A549 (cell line): Measurements from ENCODE around the gene KLHL2. TPM values are rescaled to one million over a fixed set of nuclear protein-coding genes. Genes with fewer than 3 reads are reported as not detected.

ENCODE experiments used
- ATAC-seq, 2 experiments: fragments of 200-7000 bp in 1 of 2; fragments of >200 bp in 1 of 2; cut with Nextera tagmentation in 1 of 2; cut with Tn5 transposase in 1 of 2; 3 replicates each; pipeline versions ENCODE4 v1.8.0 to v1.9.1; 2018 to 2020; ENCODE audit warnings: mild to moderate bottlenecking in 1 of 2, moderate library complexity in 1 of 2
- CTCF ChIA-PET: fragments of 300-600 bp; sonication (Branson Sonifier 250); formaldehyde crosslinking; extraction: SDS; loops from one replicate; lab custom pipeline; 2021; ENCODE audit warnings: antibody characterized with exemption, inconsistent platforms; lab: Yijun Ruan, JAX
- POLR2A ChIA-PET: fragments of 350-600 bp; formaldehyde crosslinking; extraction: SDS; loops from one replicate; lab custom pipeline; 2021; ENCODE audit warnings: antibody characterized with exemption, inconsistent platforms; lab: Yijun Ruan, JAX
- DNase-seq, 2 experiments: peaks; one replicate each; pipeline versions ENCODE4 v3.0.0 to v3.0.0-alpha.2; 2011 to 2016; ENCODE audit warnings: low read depth in 1 of 2, low spot score in 1 of 2
- FAIRE-seq: peaks from 2 replicates; lab custom pipeline; 2011; peaks lifted over from hg19 to GRCh38; lab: Jason Lieb, UNC
- H3K27ac ChIP-seq, 2 experiments: fragments of >200 bp; sonication (Bioruptor Twin); formaldehyde crosslinking; 3 replicates each; pipeline ENCODE4 v1.5.1; 2016 to 2017
- H3K4me1 ChIP-seq: fragments of >200 bp; sonication (Bioruptor Twin); formaldehyde crosslinking; 3 replicates; pipeline ENCODE4 v1.6.1; 2016
- H3K4me2 ChIP-seq: fragments of >200 bp; sonication (Bioruptor Twin); formaldehyde crosslinking; 3 replicates; pipeline ENCODE4 v1.6.1; 2016
- H3K4me3 ChIP-seq: fragments of >200 bp; sonication (Bioruptor Twin); formaldehyde crosslinking; 3 replicates; pipeline ENCODE4 v1.5.1; 2016
- H3K9me3 ChIP-seq: fragments of >200 bp; sonication (Bioruptor Twin); formaldehyde crosslinking; 3 replicates; pipeline ENCODE4 v1.6.1; 2016
- CBX8 ChIP-seq: fragments of 200-600 bp; sonication (generic); IDR thresholded peaks from 2 replicates; pipeline ENCODE4 v1.6.1; 2016
- CHD2 ChIP-seq: fragments of 150-350 bp; IDR thresholded peaks from 2 replicates; pipeline ENCODE4 v1.6.1; 2014; ENCODE audit warnings: low read length; ENCODE audit not compliant: partially characterized antibody
- CHD4 ChIP-seq: fragments of 200-600 bp; sonication (generic); IDR thresholded peaks from 2 replicates; pipeline ENCODE4 v1.6.1; 2016; ENCODE audit warnings: antibody characterized with exemption, mild to moderate bottlenecking, borderline replicate concordance
- EP300 ChIP-seq, 2 experiments: fragments of >200 bp; sonication (Bioruptor Twin); formaldehyde crosslinking; IDR thresholded peaks; 2 replicates in 1 of 2; 3 replicates in 1 of 2; pipeline ENCODE4 v1.6.1; 2016 to 2017
- ESRRA ChIP-seq: fragments of 150-350 bp; IDR thresholded peaks from 2 replicates; pipeline ENCODE4 v1.6.1; 2014; ENCODE audit warnings: mild to moderate bottlenecking, low read length, borderline replicate concordance
- FOSB ChIP-seq: fragments of 250-450 bp; sonication (Bioruptor Pico); IDR thresholded peaks from 2 replicates; pipeline ENCODE4 v1.5.0; 2020; ENCODE audit warnings: mild to moderate bottlenecking, moderate library complexity
- FOSL2 ChIP-seq, 2 experiments: fragments of 450-650 bp in 1 of 2; fragments of >200 bp in 1 of 2; sonication (Bioruptor Twin) in 1 of 2; formaldehyde crosslinking; IDR thresholded peaks; 2 replicates each; pipeline versions ENCODE4 v1.5.0 to v1.6.1; 2016 to 2020; ENCODE audit warnings: mild to moderate bottlenecking in 1 of 2, moderate library complexity in 1 of 2
- HDAC2 ChIP-seq: fragments of 200-600 bp; sonication (generic); IDR thresholded peaks from 2 replicates; pipeline ENCODE4 v1.6.1; 2016
- HEYL ChIP-seq: fragments of 250-450 bp; sonication (Bioruptor Pico); IDR thresholded peaks from 2 replicates; pipeline ENCODE4 v1.8.0; 2021; ENCODE audit warnings: mild to moderate bottlenecking, moderate library complexity
- HOXA7 ChIP-seq: fragments of 250-450 bp; sonication (Bioruptor Pico); IDR thresholded peaks from 2 replicates; pipeline ENCODE4 v1.5.0; 2020; ENCODE audit warnings: mild to moderate bottlenecking, moderate library complexity
- HOXB13 ChIP-seq: fragments of 250-450 bp; sonication (Bioruptor Pico); IDR thresholded peaks from 2 replicates; pipeline ENCODE4 v1.5.0; 2020; ENCODE audit warnings: low read depth, mild to moderate bottlenecking, moderate library complexity
- KDM1A ChIP-seq: fragments of 200-600 bp; sonication (generic); IDR thresholded peaks from 2 replicates; pipeline ENCODE4 v1.6.1; 2016; ENCODE audit warnings: low read depth, mild to moderate bottlenecking
- MAZ ChIP-seq: fragments of 150-350 bp; IDR thresholded peaks from 2 replicates; pipeline ENCODE4 v1.6.1; 2014; ENCODE audit warnings: antibody characterized with exemption, low read depth, low read length, borderline replicate concordance
- NPAS2 ChIP-seq: fragments of 250-450 bp; sonication (Bioruptor Pico); IDR thresholded peaks from 2 replicates; pipeline ENCODE4 v1.8.0; 2022; ENCODE audit warnings: mild to moderate bottlenecking, moderate library complexity, borderline replicate concordance
- PHF8 ChIP-seq: fragments of 200-600 bp; sonication (generic); IDR thresholded peaks from 2 replicates; pipeline ENCODE4 v1.6.1; 2016; ENCODE audit warnings: low read depth, mild to moderate bottlenecking, antibody characterized with exemption, moderate library complexity, borderline replicate concordance
- POLR2A ChIP-seq: IDR thresholded peaks from 2 replicates; pipeline ENCODE4 v1.6.1; 2012; ENCODE audit warnings: mild to moderate bottlenecking, low read length
- POLR2AphosphoS2 ChIP-seq: conservative IDR thresholded peaks from 2 replicates; pipeline ENCODE4 v1.6.1; 2012; ENCODE audit warnings: low read length, improper control_type of control experiment, inconsistent platforms
- RARB ChIP-seq: fragments of 250-450 bp; sonication (Bioruptor Pico); IDR thresholded peaks from 2 replicates; pipeline ENCODE4 v1.8.0; 2021; ENCODE audit warnings: mild to moderate bottlenecking, moderate library complexity
- REST ChIP-seq: fragments of 200-600 bp; sonication (generic); IDR thresholded peaks from 2 replicates; pipeline ENCODE4 v1.6.1; 2016; ENCODE audit warnings: antibody characterized with exemption, mild to moderate bottlenecking, moderate library complexity
- RFX5 ChIP-seq: fragments of 450-650 bp; IDR thresholded peaks from 2 replicates; pipeline ENCODE4 v1.7.1; 2014; ENCODE audit warnings: antibody characterized with exemption, mild to moderate bottlenecking, moderate library complexity
- RNF2 ChIP-seq: fragments of 200-600 bp; sonication (generic); IDR thresholded peaks from 2 replicates; pipeline ENCODE4 v1.6.1; 2016; ENCODE audit warnings: low read depth, mild to moderate bottlenecking, antibody characterized with exemption, moderate library complexity, borderline replicate concordance
- SMC3 ChIP-seq: fragments of >200 bp; sonication (Bioruptor Twin); formaldehyde crosslinking; IDR thresholded peaks from 3 replicates; pipeline ENCODE4 v1.6.1; 2018; ENCODE audit warnings: inconsistent platforms
- SREBF2 ChIP-seq: fragments of 450-650 bp; IDR thresholded peaks from 2 replicates; pipeline ENCODE4 v1.6.1; 2014; ENCODE audit warnings: mild to moderate bottlenecking, moderate library complexity
- TP53 ChIP-seq: fragments of 250-450 bp; sonication (Bioruptor Pico); IDR thresholded peaks from 2 replicates; pipeline ENCODE4 v1.5.0; 2021; ENCODE audit warnings: mild to moderate bottlenecking, moderate library complexity
- ZC3H11A ChIP-seq: fragments of 450-650 bp; IDR thresholded peaks from 2 replicates; pipeline ENCODE4 v1.6.1; 2014; ENCODE audit warnings: antibody characterized with exemption, mild to moderate bottlenecking
- ZFP36 ChIP-seq: fragments of 450-650 bp; IDR thresholded peaks from 2 replicates; pipeline ENCODE4 v1.6.1; 2014; ENCODE audit warnings: borderline replicate concordance; ENCODE audit not compliant: partially characterized antibody
- WGBS: methylation state at CpG from one replicate; pipeline ENCODE4 v1.1.6; 2017; ENCODE audit errors: missing lambda C conversion rate; 5-methylcytosine and 5-hydroxymethylcytosine counted together
- polyA plus RNA-seq, 4 experiments: library from polyadenylated mRNA; depleted of rRNA in 3 of 4; stranded (reverse); fragments of >200 nt; fragmentation: RNase III in 1 of 4; extraction: RNeasy Plus Mini Kit Qiagen cat#74134 plus additional on column Dnase treatment in 1 of 4; gene quantifications; 2 replicates in 3 of 4; 3 replicates in 1 of 4; pipeline ENCODE4 v1.2.3, GENCODE V29; 2011 to 2017
- TF ChIP-seq, protein P1 (sequence below): IDR thresholded peaks from 2 replicates; pipeline ENCODE4 v1.6.1; 2012
- TF ChIP-seq, protein P2 (sequence below): fragments of 450-650 bp; IDR thresholded peaks from 2 replicates; pipeline ENCODE4 v1.6.1; 2014; ENCODE audit warnings: antibody characterized with exemption
- TF ChIP-seq, protein P3 (sequence below): fragments of >200 bp; sonication (Bioruptor Twin); formaldehyde crosslinking; IDR thresholded peaks from 3 replicates; pipeline ENCODE4 v1.6.1; 2016
- TF ChIP-seq, protein P4 (sequence below): IDR thresholded peaks from 2 replicates; pipeline ENCODE4 v1.6.1; 2012; ENCODE audit warnings: low read depth, borderline replicate concordance
- TF ChIP-seq, protein P5 (sequence below): fragments of 250-450 bp; sonication (Bioruptor Pico); IDR thresholded peaks from 2 replicates; pipeline ENCODE4 v1.5.0; 2020; ENCODE audit warnings: low read depth, mild to moderate bottlenecking, moderate library complexity

Gene KLHL2
- polyA plus RNA-seq, 2 of the 4 experiments (the other 2 are of a cell fraction): 13.6 to 21.6 TPM

DNA sequence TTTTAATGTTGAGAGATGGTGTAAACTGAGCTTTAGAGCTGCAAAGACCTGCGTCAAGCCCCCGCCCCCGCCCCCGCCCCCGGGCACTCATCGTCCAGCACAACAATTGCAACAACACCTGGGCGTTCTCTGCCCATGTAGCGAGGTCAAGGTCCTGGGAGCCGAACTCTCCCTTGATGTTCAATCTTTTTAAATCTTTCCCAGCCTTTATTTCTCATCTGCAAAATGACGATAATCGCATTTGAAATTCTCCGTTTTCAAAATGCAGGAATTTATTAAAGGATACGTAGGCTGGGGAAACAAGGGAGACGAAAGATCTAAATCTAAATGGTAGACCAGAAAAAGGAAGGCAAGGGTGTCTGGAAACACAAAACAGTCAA is 119.5 kb downstream of the KLHL2 start (continued):
- TF ChIP-seq SREBF2 (no peak), NPAS2 (CRISPR knock-in tag) (no peak), KDM1A (no peak), RNF2 (no peak), ZFP36 (no peak), EP300 (IDR thresholded peaks at IDR 0.05) (no peak), HOXA7 (CRISPR knock-in tag) (no peak)

GRCh38 chr4:165327211-165328100 is 120.1 kb downstream of the KLHL2 start, which contains the start of gene MSMO1:
MSMO1 (plus strand) TSS chr4:165327669; CDS start chr4:165333371, 5,702 bp downstream.
- FAIRE-seq (peak; percentile 18), DNase-seq (peak; percentile 82 to 97), ATAC-seq (peak; percentile 98 to 100)
- H3K4me2 ChIP-seq: peak within 1 kb of the TSS; percentile 78
- peak within 1 kb of the TSS; percentile 77 to 88 for H3K27ac ChIP-seq
- 0% methylated on average over 28 of the region's 76 CpGs for WGBS
- POLR2A ChIA-PET: interaction anchor here (0.7 kb wide), 1 partner anchor 11 kb away, joined by 3 read pairs; no protein-coding TSS in a partner anchor
- H3K4me1 ChIP-seq: peaks cover 22% of the 10 kb centered on the region; the same call in 2 of the 3 replicates
- H3K4me3 ChIP-seq: peak within 1 kb of the TSS; percentile 72
- no peaks in the 10 kb centered on the region for H3K9me3 ChIP-seq
- CTCF ChIA-PET: interaction anchor here (1.1 kb wide), 1 partner anchor 197 kb away, joined by 3 read pairs; no protein-coding TSS in a partner anchor
- TF ChIP-seq RARB (CRISPR knock-in tag): no peak
- TF ChIP-seq CHD4: no peak
- TF ChIP-seq HOXB13 (CRISPR knock-in tag): no peak
- TF ChIP-seq, protein P1, sequence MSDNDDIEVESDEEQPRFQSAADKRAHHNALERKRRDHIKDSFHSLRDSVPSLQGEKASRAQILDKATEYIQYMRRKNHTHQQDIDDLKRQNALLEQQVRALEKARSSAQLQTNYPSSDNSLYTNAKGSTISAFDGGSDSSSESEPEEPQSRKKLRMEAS: 0 out of 2 replicates have a peak, but pooled peaks have one; percentile 28
- TF ChIP-seq RFX5: peak; percentile 74
- TF ChIP-seq ZC3H11A: no peak
- no peak for TF ChIP-seq ESRRA
- no peak for TF ChIP-seq CBX8
- TF ChIP-seq SREBF2: no peak
- TF ChIP-seq EP300 (IDR thresholded peaks at IDR 0.05): no peak
- TF ChIP-seq PHF8: peak; percentile 43; the same call in 1 of the 2 replicates
- TF ChIP-seq MAZ: no peak
- TF ChIP-seq, protein P2, sequence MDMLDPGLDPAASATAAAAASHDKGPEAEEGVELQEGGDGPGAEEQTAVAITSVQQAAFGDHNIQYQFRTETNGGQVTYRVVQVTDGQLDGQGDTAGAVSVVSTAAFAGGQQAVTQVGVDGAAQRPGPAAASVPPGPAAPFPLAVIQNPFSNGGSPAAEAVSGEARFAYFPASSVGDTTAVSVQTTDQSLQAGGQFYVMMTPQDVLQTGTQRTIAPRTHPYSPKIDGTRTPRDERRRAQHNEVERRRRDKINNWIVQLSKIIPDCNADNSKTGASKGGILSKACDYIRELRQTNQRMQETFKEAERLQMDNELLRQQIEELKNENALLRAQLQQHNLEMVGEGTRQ: no peak
- TF ChIP-seq FOSB (CRISPR knock-in tag): no peak
- TF ChIP-seq REST: no peak
- TF ChIP-seq TP53 (CRISPR knock-in tag): no peak
- peak; percentile 54 for TF ChIP-seq POLR2A
- TF ChIP-seq HDAC2: no peak
- TF ChIP-seq POLR2AphosphoS2: no peak
- TF ChIP-seq RNF2: no peak
- TF ChIP-seq CHD2: no peak
- TF ChIP-seq, protein P3, sequence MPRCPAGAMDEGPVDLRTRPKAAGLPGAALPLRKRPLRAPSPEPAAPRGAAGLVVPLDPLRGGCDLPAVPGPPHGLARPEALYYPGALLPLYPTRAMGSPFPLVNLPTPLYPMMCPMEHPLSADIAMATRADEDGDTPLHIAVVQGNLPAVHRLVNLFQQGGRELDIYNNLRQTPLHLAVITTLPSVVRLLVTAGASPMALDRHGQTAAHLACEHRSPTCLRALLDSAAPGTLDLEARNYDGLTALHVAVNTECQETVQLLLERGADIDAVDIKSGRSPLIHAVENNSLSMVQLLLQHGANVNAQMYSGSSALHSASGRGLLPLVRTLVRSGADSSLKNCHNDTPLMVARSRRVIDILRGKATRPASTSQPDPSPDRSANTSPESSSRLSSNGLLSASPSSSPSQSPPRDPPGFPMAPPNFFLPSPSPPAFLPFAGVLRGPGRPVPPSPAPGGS: no peak
- TF ChIP-seq, protein P4, sequence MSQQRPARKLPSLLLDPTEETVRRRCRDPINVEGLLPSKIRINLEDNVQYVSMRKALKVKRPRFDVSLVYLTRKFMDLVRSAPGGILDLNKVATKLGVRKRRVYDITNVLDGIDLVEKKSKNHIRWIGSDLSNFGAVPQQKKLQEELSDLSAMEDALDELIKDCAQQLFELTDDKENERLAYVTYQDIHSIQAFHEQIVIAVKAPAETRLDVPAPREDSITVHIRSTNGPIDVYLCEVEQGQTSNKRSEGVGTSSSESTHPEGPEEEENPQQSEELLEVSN: no peak
- TF ChIP-seq, protein P5, sequence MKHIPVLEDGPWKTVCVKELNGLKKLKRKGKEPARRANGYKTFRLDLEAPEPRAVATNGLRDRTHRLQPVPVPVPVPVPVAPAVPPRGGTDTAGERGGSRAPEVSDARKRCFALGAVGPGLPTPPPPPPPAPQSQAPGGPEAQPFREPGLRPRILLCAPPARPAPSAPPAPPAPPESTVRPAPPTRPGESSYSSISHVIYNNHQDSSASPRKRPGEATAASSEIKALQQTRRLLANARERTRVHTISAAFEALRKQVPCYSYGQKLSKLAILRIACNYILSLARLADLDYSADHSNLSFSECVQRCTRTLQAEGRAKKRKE (CRISPR knock-in tag): no peak
- TF ChIP-seq FOSL2 (IDR thresholded peaks at IDR 0.05): no peak
- no peak for TF ChIP-seq FOSL2 (CRISPR knock-in tag; IDR thresholded peaks at IDR 0.05)
- TF ChIP-seq SMC3: no peak
- no peak for TF ChIP-seq KDM1A
- TF ChIP-seq HEYL (CRISPR knock-in tag): no peak
